H7 (cell line): ENCODE results near the gene CMC4. TPM values are rescaled to one million over a fixed set of nuclear protein-coding genes. Genes with fewer than 3 reads are reported as not detected.

ENCODE experiments used
- DNase-seq: peaks from one replicate; pipeline ENCODE4 v3.0.0; 2012
- H3K27me3 ChIP-seq: 2 replicates; pipeline ENCODE4 v1.6.0; 2011; ENCODE audit warnings: mild to moderate bottlenecking, low read length; ENCODE audit not compliant: control insufficient read depth, insufficient read depth
- H3K36me3 ChIP-seq: replicated peaks from 2 replicates; pipeline ENCODE4 v1.5.1; 2011; ENCODE audit warnings: low read length; ENCODE audit not compliant: control insufficient read depth, insufficient read depth
- H3K4me3 ChIP-seq: 2 replicates; pipeline ENCODE4 v1.5.1; 2011; ENCODE audit warnings: low read depth, mild to moderate bottlenecking, control low read depth, low read length, moderate library complexity; ENCODE audit not compliant: insufficient read depth
- total RNA-seq: library from RNA; depleted of rRNA; stranded (reverse); fragments of >200 nt; shearing (Covaris generic); gene quantifications from 2 replicates; pipeline ENCODE4 v1.2.3, GENCODE V29; 2014; rRNA removed

Gene CMC4
- total RNA-seq = 10.0 and 13.4 TPM in 2 replicates

DNA sequence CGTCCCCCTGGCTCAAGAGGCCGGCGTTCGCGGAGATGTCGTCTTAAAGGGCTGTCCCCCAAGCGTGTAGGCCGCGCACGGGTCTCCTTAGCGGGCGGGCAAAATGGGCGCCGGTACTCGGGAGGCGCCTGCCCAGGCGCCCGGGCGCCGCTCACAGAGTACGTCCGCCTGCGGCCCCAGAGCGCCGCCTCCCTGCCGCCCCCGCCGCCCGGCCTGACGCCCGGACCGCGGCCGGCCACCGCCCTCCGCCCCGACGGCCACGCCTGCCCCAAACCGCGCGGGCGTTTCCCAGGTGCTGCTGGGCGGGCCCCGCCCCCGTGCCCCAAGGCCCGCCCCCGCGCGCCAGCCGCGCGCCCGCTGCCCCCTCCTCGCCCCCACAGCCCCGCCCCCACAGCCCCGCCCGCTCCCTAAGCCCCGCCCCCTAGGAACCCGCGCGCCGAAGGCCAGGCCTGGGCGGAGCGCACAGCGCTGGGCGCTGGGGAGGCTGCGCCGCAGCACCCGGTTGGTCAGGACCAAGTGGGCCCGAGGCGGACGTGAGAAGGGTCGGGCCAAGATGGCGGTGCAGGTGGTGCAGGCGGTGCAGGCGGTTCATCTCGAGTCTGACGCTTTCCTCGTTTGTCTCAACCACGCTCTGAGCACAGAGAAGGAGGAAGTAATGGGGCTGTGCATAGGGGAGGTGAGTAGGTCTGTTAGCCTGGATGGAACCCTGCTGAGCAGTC is at the start of gene CMC4, which contains the start of the genes BRCC3 and MTCP1:
TSS of gene CMC4 (minus strand) at position 162 of the 719 bp plus-strand sequence. CDS start 7,113 bp downstream, outside the sequence.
TSS of gene BRCC3 (plus strand) at position 534 of the 719 bp plus-strand sequence. CDS start at position 554, 20 bp downstream.
TSS of gene MTCP1 (minus strand) at position 162 of the 719 bp plus-strand sequence. CDS start 5,126 bp downstream, outside the sequence.
- DNase-seq = peak; percentile 94
- H3K4me3 ChIP-seq = peak within 1 kb of the TSS; percentile 53
- no peaks in the 10 kb centered on the region for H3K27me3 ChIP-seq

GRCh38 chrX:155115174-155115819 is 44.4 kb upstream of the CMC4 start:
- H3K27me3 ChIP-seq = no peaks in the 10 kb centered on the region
- no peaks in the 10 kb centered on the region; the same call in none of the 2 replicates for H3K36me3 ChIP-seq
- no peak overlapping the region for H3K4me3 ChIP-seq
- DNase-seq = no peak

More for the DNA sequence above, at the start of gene CMC4, which contains the start of the genes BRCC3 and MTCP1:
- no peaks in the 10 kb centered on the region for H3K36me3 ChIP-seq

GRCh38 chrX:155113097-155113496 is 42.2 kb upstream of the CMC4 start:
- Histone ChIP-seq H3K27me3 (no peaks in the 10 kb centered on the region), H3K4me3 (no peak overlapping the region), H3K36me3 (no peaks in the 10 kb centered on the region)
- DNase-seq = no peak

- no peak for DNase-seq
- H3K4me3 ChIP-seq = no peak overlapping the region
- no peaks in the 10 kb centered on the region for H3K27me3 ChIP-seq
- H3K36me3 ChIP-seq = no peaks in the 10 kb centered on the region
Measured at GRCh38 chrX:155112171-155112570, 41.2 kb upstream of the CMC4 start.

DNA sequence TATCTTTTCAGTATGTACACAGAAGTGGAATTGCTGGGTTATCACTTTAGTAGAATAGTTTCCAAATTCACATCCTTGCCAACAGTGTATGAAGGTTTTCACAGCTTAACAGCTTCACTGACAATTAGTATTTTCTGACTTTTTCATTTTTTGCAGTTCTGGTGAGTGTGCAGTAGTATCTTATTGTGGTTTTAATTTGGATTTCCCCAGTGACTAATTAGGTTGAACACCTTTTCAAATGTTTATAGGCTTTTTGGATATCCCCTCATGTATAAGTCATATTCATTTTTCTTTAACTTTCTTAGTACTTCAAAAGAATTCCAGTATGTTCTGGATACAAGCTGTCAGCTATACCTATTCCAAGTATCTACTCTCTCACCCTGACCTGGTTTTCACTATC is 37.5 kb upstream of the CMC4 start:
- Histone ChIP-seq H3K36me3 (no peaks in the 10 kb centered on the region), H3K27me3 (no peaks in the 10 kb centered on the region), H3K4me3 (no peak overlapping the region)
- DNase-seq = no peak

- H3K4me3 ChIP-seq = no peak overlapping the region
- DNase-seq = no peak
- H3K27me3 ChIP-seq = no peaks in the 10 kb centered on the region
- no peaks in the 10 kb centered on the region for H3K36me3 ChIP-seq
Measured at GRCh38 chrX:155105919-155106318, 35.0 kb upstream of the CMC4 start.

DNA sequence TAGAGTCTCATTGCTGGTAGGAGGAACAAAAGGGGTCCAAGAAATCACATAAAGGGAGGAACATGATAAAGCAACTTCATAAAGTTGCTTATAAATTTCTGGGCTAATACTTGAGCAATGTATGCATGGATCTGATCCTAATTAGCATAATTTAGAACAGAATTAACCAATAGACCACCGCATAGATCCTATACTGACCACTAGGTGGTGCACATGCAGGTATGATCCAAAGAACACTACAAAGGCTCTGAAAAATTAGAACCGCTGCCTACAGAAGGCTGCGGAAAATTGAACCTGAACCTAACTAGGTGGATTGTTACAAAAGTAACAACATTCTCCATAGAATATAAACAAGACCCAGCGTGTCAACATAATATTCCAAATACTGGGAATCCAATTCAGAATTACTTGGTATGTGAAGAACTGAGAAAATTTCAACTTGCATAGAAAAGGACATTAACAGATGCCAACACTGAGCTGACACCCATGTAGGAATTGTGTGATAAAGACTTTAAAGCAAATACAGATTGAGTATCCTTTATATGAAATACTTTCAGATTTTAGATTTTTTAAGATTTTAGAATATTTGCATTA is 23.6 kb upstream of the CMC4 start:
- H3K36me3 ChIP-seq = no peaks in the 10 kb centered on the region; the same call in 1 of the 2 replicates
- peak; percentile 24 for DNase-seq
- H3K4me3 ChIP-seq = no peak overlapping the region
- H3K27me3 ChIP-seq = no peaks in the 10 kb centered on the region

GRCh38 chrX:155086961-155087735 is 16.2 kb upstream of the CMC4 start:
- DNase-seq = no peak

GRCh38 chrX:155086202-155086840 is 15.4 kb upstream of the CMC4 start:
- Histone ChIP-seq H3K4me3 (no peak overlapping the region), H3K27me3 (no peaks in the 10 kb centered on the region), H3K36me3 (no peaks in the 10 kb centered on the region)
- DNase-seq = peak; percentile 71

More at GRCh38 chrX:155086961-155087735, 16.2 kb upstream of the CMC4 start:
- Histone ChIP-seq H3K36me3 (no peaks in the 10 kb centered on the region), H3K27me3 (no peaks in the 10 kb centered on the region), H3K4me3 (no peak overlapping the region)

GRCh38 chrX:155071694-155072280 is 851 bp upstream of the CMC4 start:
- no peaks in the 10 kb centered on the region for H3K36me3 ChIP-seq
- H3K27me3 ChIP-seq = no peaks in the 10 kb centered on the region
- H3K4me3 ChIP-seq = peak overlapping the region; percentile 53
- no peak for DNase-seq

DNA sequence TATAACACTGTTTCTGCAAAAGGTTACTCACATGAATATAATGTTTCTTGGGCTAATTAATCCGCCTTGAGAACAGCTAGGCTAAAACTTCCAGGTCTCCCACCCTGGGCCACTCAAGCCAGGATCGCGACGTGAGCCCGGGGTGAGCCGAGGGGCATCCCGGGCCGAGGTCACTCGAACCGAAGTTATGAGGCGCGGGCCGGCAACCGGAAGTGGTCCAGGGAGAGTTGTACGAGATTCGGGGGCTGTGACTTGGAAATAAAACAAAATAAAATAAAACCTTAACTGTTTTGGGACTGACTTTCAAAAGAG is 317 bp downstream of the CMC4 start:
- Histone ChIP-seq H3K27me3 (no peaks in the 10 kb centered on the region), H3K4me3 (peak overlapping the region; percentile 52), H3K36me3 (no peaks in the 10 kb centered on the region)
- no peak for DNase-seq

DNA sequence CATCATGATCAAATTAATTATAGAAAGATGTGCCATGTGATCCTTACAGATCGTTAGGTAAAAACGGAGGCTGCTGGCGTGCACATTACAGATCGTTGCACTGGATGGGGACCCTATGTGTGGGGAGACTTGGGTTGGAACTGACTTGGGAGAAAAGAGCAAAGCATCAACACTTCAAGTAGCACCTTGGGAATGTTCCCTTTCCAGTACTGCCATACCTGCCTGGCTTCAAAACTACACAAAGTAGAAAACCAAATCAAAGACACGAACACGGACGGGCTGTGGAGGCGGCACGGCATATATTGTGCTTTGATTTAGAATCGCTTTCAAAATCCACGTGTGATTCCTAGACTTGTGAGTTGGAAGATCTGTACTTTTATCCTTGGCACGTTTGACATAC is 898 bp downstream of the CMC4 start:
- H3K4me3 ChIP-seq = peak overlapping the region; percentile 52
- no peaks in the 10 kb centered on the region for H3K27me3 ChIP-seq
- no peak for DNase-seq
- no peaks in the 10 kb centered on the region for H3K36me3 ChIP-seq

DNA sequence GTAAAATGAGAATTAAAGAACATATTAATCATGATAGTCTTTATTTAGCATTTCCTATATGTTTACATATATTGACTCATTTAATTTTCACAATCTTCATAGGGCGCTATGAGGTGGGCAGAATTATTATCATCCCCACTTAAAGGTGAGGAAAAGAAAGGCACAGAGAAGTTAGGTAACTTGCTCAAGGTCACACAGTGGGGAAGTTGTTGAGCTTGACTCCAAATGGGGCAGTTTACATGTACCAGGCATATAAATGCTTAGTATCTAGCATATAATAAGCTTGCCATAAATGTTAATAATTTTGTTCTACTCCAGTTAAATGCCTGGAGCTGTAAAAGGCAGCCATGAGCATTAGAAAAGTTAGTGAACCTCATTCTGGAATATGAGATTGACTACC is 1.5 kb downstream of the CMC4 start:
- H3K4me3 ChIP-seq = no peak overlapping the region
- H3K36me3 ChIP-seq = no peaks in the 10 kb centered on the region
- H3K27me3 ChIP-seq = no peaks in the 10 kb centered on the region
- no peak for DNase-seq
